ENCODE data around the gene GFRA1.

- TF ChIP-seq, protein P1, sequence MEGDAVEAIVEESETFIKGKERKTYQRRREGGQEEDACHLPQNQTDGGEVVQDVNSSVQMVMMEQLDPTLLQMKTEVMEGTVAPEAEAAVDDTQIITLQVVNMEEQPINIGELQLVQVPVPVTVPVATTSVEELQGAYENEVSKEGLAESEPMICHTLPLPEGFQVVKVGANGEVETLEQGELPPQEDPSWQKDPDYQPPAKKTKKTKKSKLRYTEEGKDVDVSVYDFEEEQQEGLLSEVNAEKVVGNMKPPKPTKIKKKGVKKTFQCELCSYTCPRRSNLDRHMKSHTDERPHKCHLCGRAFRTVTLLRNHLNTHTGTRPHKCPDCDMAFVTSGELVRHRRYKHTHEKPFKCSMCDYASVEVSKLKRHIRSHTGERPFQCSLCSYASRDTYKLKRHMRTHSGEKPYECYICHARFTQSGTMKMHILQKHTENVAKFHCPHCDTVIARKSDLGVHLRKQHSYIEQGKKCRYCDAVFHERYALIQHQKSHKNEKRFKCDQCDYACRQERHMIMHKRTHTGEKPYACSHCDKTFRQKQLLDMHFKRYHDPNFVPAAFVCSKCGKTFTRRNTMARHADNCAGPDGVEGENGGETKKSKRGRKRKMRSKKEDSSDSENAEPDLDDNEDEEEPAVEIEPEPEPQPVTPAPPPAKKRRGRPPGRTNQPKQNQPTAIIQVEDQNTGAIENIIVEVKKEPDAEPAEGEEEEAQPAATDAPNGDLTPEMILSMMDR (IDR thresholded peaks at IDR 0.05), result no peak
- TF ChIP-seq POLR2A (IDR thresholded peaks at IDR 0.05) (no peak), POLR2AphosphoS5 (IDR thresholded peaks at IDR 0.05) (no peak)
These were observed 74.9 kb downstream of the GFRA1 start for GRCh38 chr10:116197946-116198675.
